ENCODE data around the gene HYPK. TPM values are rescaled to one million over a fixed set of nuclear protein-coding genes. Genes with fewer than 3 reads are reported as not detected.
"Not testable (repeated sequence)": the region's sequence is repeated elsewhere in the genome, so short reads cannot be mapped to it uniquely, and the experiment has no call there.

Gene HYPK
- total RNA-seq, 4 donors from 2014 or later, result 12.9 to 27.0 (median 19.8) TPM

DNA sequence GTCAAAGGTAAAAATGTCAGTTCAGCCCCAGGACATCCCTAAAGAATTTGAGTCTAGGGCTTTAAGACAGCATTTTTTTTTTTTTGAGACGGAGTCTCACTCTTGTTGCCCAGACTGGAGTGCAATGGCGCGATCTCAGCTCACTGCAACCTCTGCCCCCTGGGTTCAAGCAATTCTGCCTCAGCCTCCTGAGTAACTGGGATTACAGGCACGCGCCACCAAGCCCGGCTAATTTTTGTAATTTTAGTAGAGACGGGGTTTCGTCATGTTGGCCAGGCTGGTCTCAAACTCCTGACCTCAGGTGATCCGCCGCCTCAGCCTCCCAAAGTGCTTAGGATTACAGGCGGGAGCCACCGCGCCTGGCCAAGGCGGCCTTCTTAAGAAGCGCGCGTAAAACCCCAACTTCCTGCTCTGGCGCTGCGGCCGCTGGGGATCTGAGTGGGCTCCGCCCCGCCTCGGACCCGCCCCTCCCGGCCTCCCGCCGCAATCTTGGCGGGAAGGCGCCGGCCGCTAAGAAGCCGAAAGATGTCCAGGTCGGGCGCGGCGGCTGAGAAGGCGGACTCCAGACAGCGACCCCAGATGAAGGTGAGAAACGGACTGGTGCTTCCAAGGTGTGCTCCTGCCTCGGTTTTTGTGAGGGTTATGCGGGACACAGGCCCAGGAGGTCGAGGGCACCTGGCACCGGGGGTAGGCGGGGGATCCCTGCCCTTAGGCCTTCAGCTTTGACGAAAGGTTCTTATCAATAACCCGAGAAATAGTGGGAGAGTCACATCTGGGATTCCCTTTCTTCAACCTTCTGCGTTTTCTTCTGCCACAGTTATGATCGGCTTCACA is 26.3 kb downstream of the HYPK start, which contains the start of gene WDR76:
Gene WDR76, plus strand, starts transcription at position 495 of the 834 bp plus-strand sequence. Its CDS starts 31 bp downstream, at position 526.
- peaks cover 44% of the 10 kb centered on the region for H3K4me1 ChIP-seq
- TF ChIP-seq EP300 (IDR thresholded peaks at IDR 0.05) (no peak), POLR2A (IDR thresholded peaks at IDR 0.05) (no peak), POLR2AphosphoS5 (IDR thresholded peaks at IDR 0.05) (no peak)
- TF ChIP-seq, protein P1, sequence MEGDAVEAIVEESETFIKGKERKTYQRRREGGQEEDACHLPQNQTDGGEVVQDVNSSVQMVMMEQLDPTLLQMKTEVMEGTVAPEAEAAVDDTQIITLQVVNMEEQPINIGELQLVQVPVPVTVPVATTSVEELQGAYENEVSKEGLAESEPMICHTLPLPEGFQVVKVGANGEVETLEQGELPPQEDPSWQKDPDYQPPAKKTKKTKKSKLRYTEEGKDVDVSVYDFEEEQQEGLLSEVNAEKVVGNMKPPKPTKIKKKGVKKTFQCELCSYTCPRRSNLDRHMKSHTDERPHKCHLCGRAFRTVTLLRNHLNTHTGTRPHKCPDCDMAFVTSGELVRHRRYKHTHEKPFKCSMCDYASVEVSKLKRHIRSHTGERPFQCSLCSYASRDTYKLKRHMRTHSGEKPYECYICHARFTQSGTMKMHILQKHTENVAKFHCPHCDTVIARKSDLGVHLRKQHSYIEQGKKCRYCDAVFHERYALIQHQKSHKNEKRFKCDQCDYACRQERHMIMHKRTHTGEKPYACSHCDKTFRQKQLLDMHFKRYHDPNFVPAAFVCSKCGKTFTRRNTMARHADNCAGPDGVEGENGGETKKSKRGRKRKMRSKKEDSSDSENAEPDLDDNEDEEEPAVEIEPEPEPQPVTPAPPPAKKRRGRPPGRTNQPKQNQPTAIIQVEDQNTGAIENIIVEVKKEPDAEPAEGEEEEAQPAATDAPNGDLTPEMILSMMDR (IDR thresholded peaks at IDR 0.05), result no peak
- DNase-seq (ENCODE audit: low spot score in 2 of 2), result peak; percentile 84 to 89
- H3K9me3 ChIP-seq, result no peaks in the 10 kb centered on the region
- peak within 1 kb of the TSS; percentile 70 for H3K27ac ChIP-seq
- no peaks in the 10 kb centered on the region for H3K36me3 ChIP-seq
- 6% methylated on average over 48 of the region's 48 CpGs for WGBS
- peak within 1 kb of the TSS; percentile 58 for H3K4me3 ChIP-seq
- no peaks in the 10 kb centered on the region for H3K27me3 ChIP-seq

DNA sequence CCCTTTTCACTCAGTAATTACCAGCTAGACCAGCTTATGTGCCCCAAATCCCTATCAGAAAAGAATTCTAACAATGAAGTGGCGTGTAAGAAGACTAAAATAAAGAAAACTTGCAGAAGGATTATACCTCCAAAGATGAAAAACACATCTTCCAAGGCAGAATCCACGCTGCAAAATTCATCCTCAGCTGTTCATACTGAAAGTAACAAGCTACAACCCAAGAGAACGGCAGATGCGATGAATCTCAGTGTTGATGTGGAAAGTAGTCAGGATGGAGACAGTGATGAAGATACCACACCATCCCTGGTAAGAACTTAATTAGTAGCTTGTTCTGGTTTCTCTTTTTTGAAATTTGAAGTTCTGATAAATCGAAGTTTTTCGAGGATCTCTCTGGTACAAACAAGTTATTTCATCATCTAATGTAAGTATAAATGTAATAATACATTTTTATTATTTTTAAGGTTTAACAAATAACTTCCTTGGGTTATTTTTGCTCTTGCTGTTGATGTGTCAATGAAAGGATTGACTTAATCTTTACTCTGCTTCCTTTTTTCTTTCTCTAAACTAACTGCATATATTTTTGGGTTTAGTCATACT is 27.8 kb downstream of the HYPK start:
- H3K27ac ChIP-seq, result no peak overlapping the region

DNA sequence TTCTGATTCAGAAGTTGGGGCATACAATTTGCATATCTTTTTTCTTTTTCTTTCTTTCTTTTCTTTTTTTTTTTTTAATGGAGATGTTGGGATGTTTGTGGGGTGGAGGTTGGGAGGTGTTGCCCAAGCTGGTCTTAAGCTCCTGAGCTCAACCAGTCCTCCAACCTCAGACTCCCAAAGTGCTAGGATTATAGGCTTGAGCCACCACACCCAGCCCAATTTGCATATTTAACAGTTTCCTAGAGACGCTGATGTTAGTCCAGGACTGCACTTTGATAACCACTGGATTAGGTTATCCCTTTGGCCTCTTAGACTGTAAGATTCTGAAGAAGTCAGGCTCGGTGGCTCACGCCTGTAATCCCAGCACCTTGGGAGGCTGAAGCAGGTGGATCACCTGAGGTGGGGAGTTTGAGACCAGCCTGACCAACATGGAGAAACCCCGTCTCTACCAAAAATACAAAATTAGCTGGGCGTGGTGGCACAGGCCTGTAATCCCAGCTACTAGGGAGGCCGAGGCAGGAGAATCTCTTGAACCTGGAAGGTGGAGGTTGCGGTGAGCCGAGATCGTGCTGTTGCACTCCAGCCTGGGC is 29.6 kb downstream of the HYPK start:
- not testable (repeated sequence) for H3K27me3 ChIP-seq; H3K27ac ChIP-seq; H3K4me3 ChIP-seq; DNase-seq (ENCODE audit: low spot score in 2 of 2); H3K9me3 ChIP-seq; H3K36me3 ChIP-seq
- 93% methylated on average over 9 of the region's 9 CpGs for WGBS
- peaks cover 20% of the 10 kb centered on the region for H3K4me1 ChIP-seq

More for the DNA sequence above, 27.8 kb downstream of the HYPK start:
- 33% methylated on average over 6 of the region's 6 CpGs for WGBS
- no peak for DNase-seq (ENCODE audit: low spot score in 2 of 2)
- Histone ChIP-seq H3K36me3 (no peaks in the 10 kb centered on the region), H3K9me3 (no peaks in the 10 kb centered on the region), H3K4me3 (peak overlapping the region; percentile 58), H3K27me3 (no peaks in the 10 kb centered on the region), H3K4me1 (peaks cover 30% of the 10 kb centered on the region)
- TF ChIP-seq POLR2A (IDR thresholded peaks at IDR 0.05) (no peak), EP300 (IDR thresholded peaks at IDR 0.05) (no peak), POLR2AphosphoS5 (IDR thresholded peaks at IDR 0.05) (no peak)
- TF ChIP-seq, protein P1 (IDR thresholded peaks at IDR 0.05), result no peak

DNA sequence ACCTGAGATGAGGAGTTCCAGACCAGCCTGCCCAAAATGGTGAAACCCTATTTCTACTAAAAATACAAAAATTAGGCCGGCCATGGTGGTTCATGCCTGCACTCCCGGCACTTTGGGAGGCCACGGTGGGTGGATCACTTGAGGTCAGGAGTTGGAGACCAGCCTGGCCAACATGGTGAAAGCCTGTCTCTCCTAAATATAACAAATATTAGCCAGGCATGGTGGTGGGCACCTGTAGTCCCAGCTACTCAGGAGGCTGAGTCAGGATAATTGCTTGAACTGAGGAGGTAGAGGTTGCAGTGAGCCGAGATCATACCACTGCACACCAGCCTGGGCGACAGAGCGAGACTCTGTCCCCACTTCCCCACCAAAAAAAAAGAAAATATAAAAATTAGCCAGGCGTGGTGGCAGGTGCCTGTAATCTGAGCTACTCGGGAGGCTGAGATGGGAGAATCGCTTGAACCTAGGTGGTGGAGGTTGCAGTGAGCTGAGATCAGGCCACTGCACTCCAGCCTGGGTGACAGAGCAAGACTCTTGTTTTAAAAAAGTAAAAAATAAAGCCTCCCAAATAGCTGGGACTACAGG is 30.4 kb downstream of the HYPK start:
- not testable (repeated sequence) for H3K9me3 ChIP-seq; H3K27me3 ChIP-seq; H3K36me3 ChIP-seq; DNase-seq (ENCODE audit: low spot score in 2 of 2); H3K4me3 ChIP-seq; H3K27ac ChIP-seq
- 95% methylated on average over 9 of the region's 9 CpGs for whole genome bisulfite sequencing
- peaks cover 18% of the 10 kb centered on the region for H3K4me1 ChIP-seq

DNA sequence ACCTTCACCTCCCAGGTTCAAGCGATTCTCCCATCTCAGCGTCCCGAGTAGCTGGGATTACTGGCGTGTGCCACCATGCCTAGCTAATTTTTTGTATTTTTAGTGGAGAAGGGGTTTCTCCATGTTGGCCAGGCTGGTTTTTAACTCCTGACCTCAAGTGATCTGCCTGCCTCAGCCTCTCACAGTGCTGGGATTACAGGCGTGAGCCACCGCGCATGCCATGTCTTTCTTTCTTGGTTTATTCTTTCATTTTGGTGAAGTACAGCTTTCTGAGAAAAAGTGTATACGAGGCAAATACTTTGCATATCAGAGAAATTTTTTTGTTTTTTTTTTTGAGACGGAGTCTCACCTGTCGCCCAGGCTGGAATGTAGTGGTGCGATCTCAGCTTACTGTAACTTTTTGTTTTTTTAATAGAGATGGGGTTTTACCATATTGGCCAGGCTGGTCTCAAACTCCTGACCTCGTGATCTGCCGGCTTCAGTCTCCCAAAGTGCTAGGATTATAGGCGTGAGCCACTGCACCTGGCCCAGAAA is 31.2 kb downstream of the HYPK start:
- not testable (repeated sequence) for H3K9me3 ChIP-seq, H3K27ac ChIP-seq
- 90% methylated on average over 14 of the region's 14 CpGs for WGBS

DNA sequence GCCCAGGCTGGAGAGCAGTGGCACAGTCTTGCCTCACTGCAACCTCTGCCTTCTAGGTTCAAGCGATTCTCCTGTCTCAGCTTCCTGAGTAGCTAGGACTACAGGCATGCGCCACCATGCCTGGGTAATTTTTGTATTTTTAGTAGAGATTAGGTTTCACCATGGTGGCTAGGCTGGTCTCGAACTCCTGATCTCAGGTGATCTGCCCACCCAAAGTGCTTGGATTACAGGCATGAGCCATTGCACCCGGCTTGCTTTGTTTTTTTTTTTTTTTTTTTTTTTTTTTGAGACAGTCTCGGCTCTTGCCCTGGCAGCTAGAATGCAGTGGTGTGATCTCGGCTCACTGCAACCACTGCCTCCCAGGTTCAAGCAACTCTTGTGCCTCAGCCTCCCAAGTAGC is 32.1 kb downstream of the HYPK start:
- not testable (repeated sequence) for H3K27ac ChIP-seq; DNase-seq (ENCODE audit: low spot score in 2 of 2); H3K27me3 ChIP-seq; H3K4me3 ChIP-seq; H3K9me3 ChIP-seq; H3K4me1 ChIP-seq
- 82% methylated on average over 6 of the region's 6 CpGs for WGBS
- peaks cover 19% of the 10 kb centered on the region for H3K36me3 ChIP-seq

More for the DNA sequence above, 31.2 kb downstream of the HYPK start:
- peaks cover 16% of the 10 kb centered on the region for H3K36me3 ChIP-seq
- H3K27me3 ChIP-seq; H3K4me3 ChIP-seq; DNase-seq (ENCODE audit: low spot score in 2 of 2): not testable (repeated sequence)
- peaks cover 12% of the 10 kb centered on the region for H3K4me1 ChIP-seq

DNA sequence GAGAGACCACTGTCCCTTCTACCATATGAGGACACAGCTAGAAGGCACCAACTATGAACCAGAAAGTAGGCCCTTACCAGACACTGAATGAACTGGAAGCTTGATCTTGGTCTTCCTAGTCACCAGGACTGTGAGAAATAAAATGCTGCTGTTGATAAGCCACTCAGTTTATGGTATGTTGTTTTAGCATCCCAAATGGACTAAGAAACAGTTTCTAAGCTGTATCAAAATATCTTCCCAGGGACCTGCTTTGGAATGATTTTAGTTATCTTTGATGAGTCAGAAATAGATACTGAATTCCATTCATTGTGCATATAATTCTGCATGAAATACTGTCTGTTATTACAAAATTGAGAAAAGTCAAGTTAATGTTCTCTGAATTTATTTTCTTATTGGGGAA is 45.0 kb downstream of the HYPK start:
- H3K9me3 ChIP-seq, result no peaks in the 10 kb centered on the region
- no peak overlapping the region for H3K4me3 ChIP-seq
- no peak for DNase-seq (ENCODE audit: low spot score in 2 of 2)
- H3K27ac ChIP-seq, result no peak overlapping the region
- peaks cover 19% of the 10 kb centered on the region for H3K36me3 ChIP-seq
- TF ChIP-seq POLR2A (IDR thresholded peaks at IDR 0.05) (no peak), EP300 (IDR thresholded peaks at IDR 0.05) (no peak)
- TF ChIP-seq, protein P1 (IDR thresholded peaks at IDR 0.05), result no peak
- no peaks in the 10 kb centered on the region for H3K27me3 ChIP-seq
- H3K4me1 ChIP-seq, result no peaks in the 10 kb centered on the region

Data from suprapubic skin (tissue), 4 donors.